DLD1 (cell line): ENCODE results near the gene CABP4.
"Not testable (repeated sequence)": the region's sequence is repeated elsewhere in the genome, so short reads cannot be mapped to it uniquely, and the experiment has no call there.

ENCODE experiments used
- in situ Hi-C: cut with HindIII; loops from 2 replicates; pipeline ENCODE4 v1.10.0; 2017; ENCODE audit warnings: low sequenced_read_pairs

Gene CABP4

DNA sequence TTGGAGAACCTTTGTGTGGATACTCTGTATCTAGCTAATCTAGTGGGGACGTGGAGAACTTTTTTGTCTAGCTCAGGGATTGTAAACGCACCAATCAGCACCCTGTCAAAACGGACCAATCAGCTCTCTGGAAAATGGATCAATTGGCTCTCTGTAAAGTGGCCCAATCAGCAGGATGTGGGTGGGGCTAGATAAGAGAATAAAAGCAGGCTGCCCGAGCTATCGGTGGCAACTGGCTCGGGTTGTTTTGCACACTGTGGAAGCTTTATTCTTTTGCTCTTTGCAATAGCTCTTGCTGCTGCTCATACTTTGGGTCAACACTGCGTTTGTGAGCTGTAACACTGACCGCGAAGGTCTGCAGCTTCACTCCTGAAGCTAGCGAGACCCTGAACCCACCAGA is 21.5 kb downstream of the CABP4 start:
- in situ Hi-C loops = not testable (repeated sequence)

DNA sequence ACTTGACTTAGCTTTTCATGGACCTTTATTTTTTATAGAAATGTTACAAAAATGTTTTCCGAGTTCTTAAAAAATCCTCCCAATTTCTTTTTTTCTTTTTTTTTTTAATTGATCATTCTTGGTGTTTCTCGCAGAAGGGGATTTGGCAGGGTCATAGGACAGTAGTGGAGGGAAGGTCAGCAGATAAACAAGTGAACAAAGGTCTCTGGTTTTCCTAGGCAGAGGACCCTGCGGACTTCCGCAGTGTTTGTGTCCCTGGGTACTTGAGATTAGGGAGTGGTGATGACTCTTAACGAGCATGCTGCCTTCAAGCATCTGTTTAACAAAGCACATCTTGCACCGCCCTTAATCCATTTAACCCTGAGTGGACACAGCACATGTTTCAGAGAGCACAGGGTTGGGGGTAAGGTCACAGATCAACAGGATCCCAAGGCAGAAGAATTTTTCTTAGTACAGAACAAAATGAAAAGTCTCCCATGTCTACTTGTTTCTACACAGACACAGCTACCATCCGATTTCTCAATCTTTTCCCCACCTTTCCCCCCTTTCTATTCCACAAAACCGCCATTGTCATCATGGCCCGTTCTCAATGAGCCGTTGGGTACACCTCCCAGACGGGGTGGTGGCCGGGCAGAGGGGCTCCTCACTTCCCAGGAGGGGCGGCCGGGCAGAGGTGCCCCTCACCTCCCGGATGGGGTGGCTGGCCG is 22.3 kb downstream of the CABP4 start:
- in situ Hi-C loops = not testable (repeated sequence)

DNA sequence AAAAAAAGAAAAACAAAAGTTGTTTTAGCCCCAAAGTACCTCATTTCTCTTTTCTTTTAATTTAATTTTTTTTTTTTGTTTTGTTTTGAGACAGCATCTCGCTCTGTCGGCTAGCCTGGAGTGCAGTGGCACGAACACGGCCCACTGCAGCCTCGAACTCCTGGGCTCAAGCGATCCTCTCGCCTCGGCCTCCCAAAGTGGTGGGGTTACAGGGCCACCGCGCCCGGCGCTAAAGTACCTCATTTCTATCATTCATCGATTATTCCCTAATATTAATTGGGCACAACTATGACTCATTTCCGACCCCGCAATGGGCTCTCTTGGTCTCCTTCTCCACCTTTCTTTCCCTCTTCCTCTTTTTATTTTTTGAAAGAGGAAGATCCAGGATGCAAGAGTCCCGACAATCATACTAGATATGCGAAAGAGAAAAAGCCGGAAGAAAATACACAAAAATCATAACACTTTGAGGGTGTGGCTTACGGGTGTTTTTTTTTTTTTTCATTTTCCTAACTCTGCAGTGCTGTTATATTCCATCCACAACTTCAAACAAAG is 27.2 kb downstream of the CABP4 start:
- in situ Hi-C loops = no loop called here

DNA sequence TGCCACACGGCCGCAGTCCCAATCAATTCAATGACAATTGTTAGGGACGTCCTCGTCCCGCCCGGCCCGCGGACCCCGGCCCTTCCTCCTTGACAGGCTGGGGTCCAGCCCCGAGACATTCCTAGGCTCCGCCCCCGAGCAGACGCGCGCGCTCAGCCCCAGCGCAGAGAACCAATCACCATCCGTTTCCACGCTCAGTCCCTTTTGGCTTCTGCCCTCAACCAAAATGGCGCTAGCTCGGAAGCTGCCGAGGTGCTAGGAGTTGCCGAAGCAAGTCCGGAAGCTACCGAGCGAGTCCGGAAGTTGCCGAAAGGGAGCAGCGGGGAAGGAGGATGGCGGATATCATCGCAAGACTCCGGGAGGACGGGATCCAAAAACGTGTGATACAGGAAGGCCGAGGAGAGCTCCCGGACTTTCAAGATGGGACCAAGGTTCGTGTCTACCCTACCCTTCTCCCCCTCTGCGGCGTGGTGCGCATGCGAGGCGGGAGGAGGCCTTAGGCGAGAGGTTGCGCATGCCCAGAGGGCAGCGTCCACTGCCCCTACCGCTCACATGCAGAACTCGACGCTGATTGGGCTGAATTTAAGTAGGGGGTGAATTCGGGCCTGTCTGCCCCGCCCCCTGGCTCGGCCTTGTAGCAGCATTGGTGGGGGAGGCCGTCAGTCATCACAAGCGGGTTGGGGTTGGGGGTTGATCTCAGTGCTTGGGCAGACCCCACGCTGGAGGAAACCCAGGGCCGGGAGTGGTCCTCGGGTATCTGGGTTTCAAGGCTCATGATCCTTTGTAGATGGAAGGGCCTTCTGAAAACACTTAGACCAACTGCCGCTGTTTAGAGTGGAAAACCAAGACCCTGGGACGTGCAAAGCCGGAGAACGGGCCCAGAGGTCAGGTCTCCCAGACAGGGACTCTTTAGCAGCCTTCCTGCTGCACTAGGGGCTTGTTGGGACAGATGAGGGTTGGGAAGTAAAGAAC is 28.0 kb downstream of the CABP4 start, which contains the start of gene AIP:
AIP (plus strand) TSS at position 200 of the 972 bp plus-strand sequence; CDS start at position 333, 133 bp downstream.
- in situ Hi-C loops = no loop called here

DNA sequence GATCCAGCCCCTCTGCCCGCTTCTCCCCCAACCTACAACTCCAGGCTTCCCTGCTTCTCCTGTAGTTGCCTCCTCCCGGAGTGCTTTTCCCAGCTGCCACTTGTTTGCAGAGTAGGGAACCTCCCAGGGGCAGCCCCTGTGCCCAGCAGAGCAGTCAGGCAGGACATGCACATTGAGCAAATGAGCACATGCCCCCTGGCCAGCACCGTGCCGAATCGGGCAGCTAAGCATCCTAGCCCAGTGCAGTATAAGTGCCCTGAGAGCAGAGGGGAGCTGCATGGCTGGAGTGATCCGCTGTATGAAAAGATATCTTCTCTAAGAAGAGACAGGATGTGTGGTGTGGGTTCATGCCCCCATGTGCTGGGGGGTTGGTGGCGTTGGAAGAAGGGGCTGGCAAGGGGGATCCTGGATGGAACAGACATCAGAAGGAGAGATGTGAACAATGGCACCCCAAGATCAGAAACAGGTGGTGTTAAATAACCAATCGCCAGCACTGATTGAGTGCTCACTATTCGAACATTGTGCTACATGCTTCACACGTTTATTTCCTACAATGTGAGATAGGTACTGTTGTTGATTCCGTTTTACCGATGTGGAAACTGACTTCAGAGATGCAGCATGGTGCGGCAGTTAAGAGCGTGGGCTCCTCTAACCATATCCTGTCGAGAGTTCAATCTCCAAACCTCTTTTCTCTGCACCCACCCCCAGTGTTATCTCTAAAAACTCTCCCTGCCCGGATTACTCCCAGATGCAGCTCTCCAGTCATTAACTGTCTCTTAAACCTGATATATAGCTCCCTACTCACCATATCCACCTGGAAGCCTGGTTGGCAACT is 28.9 kb downstream of the CABP4 start:
- in situ Hi-C loops = no loop called here

DNA sequence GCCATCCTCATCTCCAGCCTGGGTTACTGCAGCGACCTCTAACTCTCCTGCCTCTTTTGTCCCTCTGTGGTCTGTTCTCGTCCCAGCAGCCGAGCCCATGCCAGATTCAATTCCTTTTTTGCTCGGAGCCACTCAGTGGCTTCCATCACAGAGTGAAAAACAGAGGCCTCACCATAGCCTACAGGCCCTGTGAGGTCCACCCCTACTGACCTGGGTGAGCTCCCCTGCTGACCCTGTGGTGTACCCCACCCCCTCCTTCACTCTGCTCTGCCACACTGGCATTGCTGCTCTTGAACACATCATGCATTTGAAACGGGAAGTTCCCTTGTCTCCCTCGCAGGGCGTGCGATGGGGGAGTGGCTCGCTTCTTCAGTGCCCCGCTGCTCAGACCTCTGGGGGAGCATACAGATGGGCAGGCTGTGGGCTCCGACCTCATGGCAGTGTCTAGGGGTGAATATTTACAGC is 29.7 kb downstream of the CABP4 start:
- in situ Hi-C loops = no loop called here

DNA sequence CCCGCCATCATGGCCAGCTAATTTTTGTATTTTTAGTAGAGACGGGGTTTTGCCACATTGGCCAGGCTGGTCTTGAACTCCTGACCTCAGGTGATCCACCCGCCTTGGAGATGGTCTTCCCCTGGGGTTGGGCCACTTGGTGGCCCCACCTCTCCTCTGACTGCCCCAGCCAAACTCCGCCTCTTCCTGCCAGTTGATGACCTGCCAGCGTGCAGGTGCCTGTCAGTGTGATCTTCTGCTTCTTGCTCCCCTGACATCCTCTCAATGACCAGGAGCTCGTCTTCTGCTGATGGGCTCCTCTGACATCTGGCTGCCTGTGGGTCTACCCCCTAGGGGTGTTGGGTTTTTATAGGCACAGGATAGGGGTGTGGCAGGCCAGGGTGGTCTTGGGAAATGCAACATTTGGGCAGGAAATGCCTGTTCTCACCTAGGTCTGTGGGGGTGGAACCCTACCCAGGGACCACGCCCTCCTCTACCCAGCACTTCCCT is 30.8 kb downstream of the CABP4 start:
- in situ Hi-C loops = not testable (repeated sequence)

DNA sequence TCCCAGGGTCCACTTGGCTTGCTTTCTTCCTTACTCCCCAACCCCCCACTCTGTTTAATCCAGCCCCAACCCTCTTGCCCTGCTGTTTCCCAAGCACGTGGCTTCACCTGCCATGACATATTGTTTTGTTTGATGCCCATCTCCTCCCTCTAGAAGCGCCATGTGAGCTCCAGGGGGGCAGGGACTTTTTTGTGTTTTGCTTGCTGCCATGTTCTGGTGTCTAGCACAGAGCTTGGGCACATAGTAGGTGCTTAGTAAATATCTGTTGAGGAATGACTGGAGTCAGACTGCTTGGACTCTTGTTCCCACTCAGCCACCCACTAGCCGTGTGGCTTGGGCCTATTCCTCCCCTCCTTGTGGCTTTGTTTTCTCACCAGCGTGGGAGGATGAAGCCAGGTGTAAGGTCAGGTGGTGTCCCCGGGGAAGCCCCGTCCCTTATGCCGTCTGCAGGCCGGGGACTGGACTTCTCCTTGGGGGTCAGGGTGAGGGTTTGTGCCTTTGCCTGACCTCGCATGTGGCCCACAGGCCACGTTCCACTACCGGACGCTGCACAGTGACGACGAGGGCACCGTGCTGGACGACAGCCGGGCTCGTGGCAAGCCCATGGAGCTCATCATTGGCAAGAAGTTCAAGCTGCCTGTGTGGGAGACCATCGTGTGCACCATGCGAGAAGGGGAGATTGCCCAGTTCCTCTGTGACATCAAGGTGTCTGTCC is 31.5 kb downstream of the CABP4 start:
- in situ Hi-C loops = no loop called here

DNA sequence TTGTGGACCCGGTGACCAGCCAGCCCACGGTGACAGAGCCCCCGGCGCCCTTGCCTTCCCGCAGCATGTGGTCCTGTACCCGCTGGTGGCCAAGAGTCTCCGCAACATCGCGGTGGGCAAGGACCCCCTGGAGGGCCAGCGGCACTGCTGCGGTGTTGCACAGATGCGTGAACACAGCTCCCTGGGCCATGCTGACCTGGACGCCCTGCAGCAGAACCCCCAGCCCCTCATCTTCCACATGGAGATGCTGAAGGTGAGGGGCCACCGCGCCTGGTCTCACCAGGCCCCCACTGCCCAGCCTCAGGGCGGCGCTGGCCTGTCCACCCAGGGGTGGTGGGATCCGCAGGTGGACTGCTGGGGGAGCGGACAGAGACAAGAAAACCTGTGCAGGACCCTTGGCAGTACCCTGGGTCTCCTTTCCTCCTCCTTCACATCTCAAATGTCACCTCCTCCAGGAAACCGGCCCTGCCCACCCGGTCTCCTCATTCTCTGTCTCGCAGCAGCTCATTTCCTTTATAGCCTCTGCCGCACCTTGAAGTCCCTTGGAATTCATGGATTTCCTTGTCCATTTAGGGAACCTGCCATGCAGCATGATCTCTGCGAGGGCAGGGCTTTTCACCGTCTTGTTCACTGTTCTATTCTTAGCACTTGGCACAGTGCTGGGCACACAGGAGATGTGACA is 34.2 kb downstream of the CABP4 start:
- in situ Hi-C loops = no loop called here

DNA sequence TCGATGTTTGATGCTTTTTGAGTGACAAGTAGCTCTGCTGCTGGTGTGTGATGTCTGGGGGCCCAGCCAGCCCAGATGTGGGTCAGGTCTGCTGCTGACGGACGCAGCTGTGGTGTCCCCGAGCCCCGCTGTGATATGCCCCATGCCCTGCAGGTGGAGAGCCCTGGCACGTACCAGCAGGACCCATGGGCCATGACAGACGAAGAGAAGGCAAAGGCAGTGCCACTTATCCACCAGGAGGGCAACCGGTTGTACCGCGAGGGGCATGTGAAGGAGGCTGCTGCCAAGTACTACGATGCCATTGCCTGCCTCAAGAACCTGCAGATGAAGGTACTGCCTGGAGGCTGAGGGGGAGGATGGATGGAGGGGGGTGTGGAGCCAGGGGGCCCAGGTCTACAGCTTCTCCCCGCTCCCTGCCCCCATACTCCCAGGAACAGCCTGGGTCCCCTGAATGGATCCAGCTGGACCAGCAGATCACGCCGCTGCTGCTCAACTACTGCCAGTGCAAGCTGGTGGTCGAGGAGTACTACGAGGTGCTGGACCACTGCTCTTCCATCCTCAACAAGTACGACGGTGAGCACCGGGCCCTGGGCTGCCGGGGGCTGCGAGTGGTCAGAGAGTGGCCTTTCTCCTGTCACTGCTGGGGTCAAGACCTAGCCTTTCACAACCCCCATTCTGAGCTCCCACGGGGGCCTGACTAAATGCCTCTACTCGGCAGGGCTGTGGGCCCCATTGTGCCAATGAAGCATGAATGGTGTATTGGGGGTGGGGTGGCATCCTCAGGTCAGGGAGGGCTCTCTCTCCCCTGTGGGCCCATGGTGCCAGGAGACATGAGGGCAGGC is 35.0 kb downstream of the CABP4 start:
- in situ Hi-C loops = no loop called here

DNA sequence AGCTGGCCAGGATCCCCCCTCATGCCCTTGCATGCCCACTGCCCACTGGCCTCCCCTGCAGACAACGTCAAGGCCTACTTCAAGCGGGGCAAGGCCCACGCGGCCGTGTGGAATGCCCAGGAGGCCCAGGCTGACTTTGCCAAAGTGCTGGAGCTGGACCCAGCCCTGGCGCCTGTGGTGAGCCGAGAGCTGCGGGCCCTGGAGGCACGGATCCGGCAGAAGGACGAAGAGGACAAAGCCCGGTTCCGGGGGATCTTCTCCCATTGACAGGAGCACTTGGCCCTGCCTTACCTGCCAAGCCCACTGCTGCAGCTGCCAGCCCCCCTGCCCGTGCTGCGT is 35.5 kb downstream of the CABP4 start:
- in situ Hi-C loops = no loop called here

DNA sequence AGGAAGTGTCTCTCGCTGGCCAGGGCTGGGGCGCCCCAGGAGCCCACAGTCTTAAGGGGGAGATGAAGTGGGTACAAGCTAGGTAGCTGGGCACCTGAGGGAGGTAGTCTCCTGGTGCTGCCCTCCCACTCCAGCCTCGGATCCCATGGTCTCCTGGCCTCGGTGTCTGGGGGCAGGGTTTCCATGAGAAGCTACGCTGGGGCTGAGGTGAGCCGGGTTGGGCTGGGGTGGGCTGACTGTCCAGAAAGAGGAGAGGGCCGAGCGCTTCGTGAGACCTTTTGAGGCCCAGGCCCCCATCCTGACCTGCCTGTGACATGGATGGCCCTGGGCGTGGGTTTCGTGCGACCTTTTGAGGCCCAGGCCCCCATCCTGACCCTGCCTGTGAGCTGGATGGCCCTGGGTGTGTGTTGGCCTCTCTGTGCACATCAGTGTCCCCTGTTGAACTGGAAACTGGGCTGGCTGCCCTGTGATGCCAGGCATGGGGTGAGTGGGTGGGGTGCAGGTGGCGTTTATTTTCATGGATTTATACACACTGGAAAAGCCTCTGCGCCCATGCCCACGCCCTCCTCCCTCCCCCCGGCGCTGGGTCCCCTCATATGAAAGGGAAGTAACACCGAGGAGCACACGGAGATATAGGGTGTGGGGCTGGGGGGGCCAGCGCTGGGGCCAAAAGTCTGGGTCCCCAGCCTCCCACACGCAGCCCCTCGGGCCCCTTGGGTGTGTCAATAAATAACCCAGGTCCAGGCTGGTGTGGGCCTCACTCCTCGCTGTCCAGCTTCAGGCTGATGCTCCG is 36.3 kb downstream of the CABP4 start:
- in situ Hi-C loops = no loop called here

DNA sequence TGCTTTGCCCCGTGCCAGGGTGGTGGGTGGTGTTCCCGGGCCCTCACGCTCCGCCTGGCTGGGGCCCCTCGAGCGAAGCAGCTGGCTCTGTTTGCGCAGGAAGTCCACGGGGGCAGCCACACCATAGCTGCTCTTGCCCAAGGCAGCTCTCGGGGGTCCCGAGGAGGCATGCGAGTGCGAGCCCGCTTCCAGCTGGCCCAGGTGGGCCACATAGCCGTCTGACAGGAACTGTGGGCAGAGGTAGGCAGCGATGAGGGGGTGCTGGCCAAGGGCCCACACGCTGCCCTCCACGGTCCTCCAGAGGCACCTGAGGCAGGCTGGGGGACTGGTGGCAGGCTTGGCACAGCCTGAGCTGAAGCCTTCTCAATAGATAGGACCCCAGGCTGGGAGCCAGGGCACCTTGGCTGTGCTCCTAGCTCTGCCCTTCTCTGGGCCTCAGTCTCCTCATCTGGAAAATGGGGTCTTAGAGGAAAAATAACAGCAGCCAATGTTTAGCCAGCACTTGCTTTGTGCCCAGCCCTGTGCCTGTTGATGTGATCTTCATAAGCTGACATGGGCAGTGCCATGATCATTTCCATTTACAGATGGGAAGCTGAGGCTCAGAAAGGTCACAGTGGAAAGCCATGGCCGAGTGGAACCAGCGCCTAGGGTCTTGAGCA is 37.0 kb downstream of the CABP4 start:
- in situ Hi-C loops = no loop called here

DNA sequence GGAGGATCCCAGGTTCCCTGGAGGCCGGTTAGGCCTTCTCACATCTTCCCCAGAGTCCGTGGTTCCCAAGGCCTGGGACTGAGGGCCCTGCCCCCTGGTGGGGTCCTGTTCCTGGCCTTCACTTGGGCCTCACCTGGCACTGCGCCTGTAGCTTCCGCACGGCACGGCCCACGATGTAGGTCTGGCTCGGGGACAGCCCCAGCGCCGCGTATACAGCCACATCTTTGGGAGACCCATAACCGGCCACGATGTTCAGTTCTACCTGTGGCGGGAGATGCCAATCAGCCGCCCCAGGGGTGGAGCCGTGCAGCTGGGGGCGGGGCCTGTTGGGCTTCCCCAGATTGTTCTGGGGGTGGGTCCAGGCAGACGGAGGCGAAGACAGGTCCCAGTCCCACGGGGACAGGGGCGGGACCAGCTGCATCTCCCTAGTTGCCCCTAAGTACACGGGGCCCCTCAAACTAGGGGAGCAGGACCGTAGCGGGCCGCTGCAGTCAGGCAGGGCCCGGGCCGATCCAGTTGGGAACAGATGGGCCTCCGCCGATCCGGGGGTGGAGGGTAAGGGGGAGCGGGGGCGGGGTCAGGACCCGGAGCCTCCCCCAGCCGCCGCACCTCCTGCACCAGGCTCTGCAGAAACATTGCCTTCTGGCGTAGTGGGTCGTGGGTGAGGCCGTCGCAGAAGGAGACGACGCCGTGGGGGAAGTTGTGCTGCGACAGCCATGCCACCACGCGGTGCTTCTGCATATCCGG is 37.8 kb downstream of the CABP4 start:
- in situ Hi-C loops = no loop called here

DNA sequence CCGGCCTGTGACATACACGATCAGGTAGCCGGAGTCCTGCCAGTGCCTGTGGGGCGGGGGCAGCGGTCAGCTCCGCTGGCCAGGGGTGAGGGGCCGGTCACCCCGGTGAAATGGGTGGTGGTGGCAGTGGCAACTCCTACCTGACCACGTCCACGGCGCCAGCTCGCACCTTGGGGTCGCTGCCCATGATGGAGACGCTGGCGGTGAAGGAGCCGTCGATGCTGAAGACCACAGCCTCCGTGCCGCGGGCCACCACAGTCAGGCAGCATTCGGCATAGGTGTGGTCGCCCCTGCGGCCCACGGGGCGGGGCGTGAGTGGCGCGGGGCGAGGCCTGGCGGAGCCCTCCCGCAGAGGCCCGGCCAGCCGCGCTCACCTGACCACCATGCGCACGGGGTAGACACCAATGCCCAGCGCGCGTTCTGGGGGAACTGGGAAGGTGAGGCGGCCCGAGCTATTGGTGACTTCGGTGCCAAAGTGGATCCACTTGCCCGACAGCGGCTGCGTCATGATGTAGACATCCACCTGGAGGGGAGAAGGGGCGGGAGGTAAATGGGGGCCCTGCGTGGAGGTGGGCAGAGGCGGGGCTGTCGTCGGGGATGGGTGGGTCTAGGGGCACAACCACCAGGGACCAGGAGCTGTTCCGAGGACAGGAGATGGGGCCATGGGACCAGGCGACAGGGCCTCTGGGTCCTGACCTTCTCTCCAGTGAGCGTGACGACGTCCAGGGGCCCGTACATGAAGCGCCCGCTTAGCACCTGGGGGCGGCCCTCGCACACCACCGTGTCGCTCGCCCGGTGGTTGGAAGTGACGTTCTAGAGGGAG is 38.6 kb downstream of the CABP4 start:
- in situ Hi-C loops = no loop called here
